GM19395 (cell line): ENCODE measurements around the gene ASCC1.

Experiments used
- ATAC-seq: cut with Tn5 transposase; IDR thresholded peaks from one replicate; pipeline ENCODE4 v1.9.1; 2021; ENCODE audit warnings: mild to moderate bottlenecking, moderate library complexity; ENCODE audit not compliant: unreplicated experiment

The ASCC1 gene

DNA sequence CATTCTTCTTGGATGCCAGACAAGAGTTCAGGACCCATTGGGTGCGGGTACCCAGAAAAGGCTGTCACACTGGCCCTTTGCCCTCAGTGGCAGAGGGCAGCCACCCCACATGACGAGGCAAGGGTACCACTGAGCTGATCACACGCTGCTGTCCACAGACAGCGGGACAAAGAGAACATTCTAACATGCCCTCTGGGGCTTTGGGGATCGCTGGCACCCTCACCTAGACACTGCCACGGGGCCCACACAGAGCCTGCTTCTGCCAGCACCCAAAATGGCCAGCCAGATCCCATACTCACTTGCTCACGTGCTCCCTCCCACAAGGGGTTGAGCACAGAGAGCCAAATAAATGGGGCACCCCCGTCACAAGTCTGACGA, 111.0 kb downstream of the ASCC1 start:
- ATAC-seq = no peak

- no peak for ATAC-seq
Measured at GRCh38 chr10:72104472-72105097, 111.5 kb downstream of the ASCC1 start.

- ATAC-seq = no peak
Measured at GRCh38 chr10:72099600-72099921, 116.5 kb downstream of the ASCC1 start.

- ATAC-seq = no peak
Measured at GRCh38 chr10:72098836-72099599, 117.1 kb downstream of the ASCC1 start.

- ATAC-seq = no peak
Measured at GRCh38 chr10:72098301-72098835, 117.7 kb downstream of the ASCC1 start.

- no peak for ATAC-seq
Measured at GRCh38 chr10:72097448-72098300, 118.4 kb downstream of the ASCC1 start.

GRCh38 chr10:72096115-72097000, 119.7 kb downstream of the ASCC1 start:
- no peak for ATAC-seq

GRCh38 chr10:72095195-72095594, 120.9 kb downstream of the ASCC1 start:
- no peak for ATAC-seq

DNA sequence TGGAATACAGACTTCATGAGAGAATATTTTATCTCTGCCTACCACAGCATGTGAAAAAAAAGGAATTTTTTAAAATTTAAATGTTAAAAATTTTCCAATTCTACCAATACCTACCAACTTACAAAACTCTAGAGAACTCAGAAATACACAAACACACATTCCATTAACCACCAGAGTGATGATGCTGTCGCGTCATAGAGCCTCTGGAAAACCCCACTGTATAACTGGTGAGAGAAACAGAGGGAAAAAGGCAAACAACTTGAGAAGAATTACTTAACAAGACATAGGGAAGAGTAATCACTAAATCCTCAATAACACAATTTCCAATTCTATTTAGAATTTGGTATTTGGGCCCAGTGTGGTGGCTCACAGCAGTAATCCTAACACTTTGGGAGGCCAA, 121.5 kb downstream of the ASCC1 start:
- ATAC-seq = no peak

DNA sequence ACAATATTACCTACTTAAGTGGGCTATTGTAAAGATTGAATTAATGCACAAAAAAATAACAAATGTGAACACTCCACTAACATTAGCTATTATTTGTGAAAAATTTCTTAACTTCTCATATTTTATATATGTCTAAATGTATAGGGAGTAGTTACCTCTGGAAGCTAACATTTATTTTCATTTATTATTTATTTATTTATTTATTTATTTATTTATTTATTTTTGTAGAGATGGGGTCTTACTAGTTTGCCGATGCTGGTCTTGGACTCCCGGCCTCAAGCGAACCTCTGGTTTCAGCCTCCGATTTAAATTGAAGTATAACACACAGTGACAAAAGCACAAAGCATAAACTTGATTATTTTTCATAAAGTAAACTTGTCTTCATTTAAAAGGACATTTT, 122.6 kb downstream of the ASCC1 start:
- no peak for ATAC-seq

DNA sequence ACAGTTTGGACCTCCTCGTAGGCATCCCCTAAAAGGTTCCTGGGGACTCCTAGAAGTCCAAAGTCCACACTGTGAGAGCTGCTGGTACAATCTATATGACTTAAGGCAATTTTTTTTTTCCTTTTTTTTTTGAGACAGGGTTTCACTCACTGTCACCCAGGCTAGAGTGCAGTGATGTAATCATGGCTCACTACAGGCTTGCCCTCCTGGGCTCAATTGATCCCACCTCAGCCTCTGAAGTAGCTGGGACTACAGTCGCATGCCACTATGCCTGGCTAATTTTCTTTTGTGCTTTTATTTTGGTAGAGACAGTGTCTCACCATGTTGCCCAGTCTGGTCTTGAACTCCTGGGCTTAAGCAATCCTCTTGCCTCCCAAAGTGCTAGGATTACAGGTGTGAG, 123.1 kb downstream of the ASCC1 start:
- no peak for ATAC-seq

- ATAC-seq = no peak
Measured at GRCh38 chr10:72092171-72092924, 123.7 kb downstream of the ASCC1 start.

- no peak for ATAC-seq
Measured at GRCh38 chr10:72090326-72090725, 125.8 kb downstream of the ASCC1 start.

DNA sequence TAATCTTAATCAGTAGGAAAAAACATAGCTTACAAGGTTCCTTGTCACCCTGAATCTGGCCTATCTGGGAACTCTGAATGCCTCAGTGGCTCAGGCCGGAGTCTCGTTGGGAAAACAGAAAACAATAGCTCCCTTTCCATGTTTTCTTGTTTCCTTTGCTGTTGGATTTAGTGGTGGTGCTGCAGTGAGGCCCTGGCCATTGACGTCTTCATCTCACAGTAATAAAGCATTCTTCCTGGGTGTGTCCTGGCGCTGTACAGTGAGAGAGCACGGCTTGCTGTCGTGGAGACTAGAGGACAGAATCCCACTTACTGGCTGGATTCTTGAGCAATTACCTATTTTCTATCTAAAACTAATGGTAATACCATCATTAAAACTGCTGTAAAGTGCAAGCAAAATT, 126.5 kb downstream of the ASCC1 start:
- ATAC-seq = no peak

- no peak for ATAC-seq
Measured at GRCh38 chr10:72088889-72089575, 127.0 kb downstream of the ASCC1 start.

GRCh38 chr10:72087969-72088888, 127.8 kb downstream of the ASCC1 start, which contains the start of gene SPOCK2:
Gene SPOCK2, minus strand, starts transcription at chr10:72088551. Its CDS starts 223 bp downstream, at chr10:72088328.
- ATAC-seq = no peak

- no peak for ATAC-seq
Measured at GRCh38 chr10:72087392-72087968, 128.6 kb downstream of the ASCC1 start.
